ENCODE measurements around the gene SCTR.
A peak's percentile ranks its signal among the peaks of the same experiment; 100 is the strongest.

The SCTR gene

DNA sequence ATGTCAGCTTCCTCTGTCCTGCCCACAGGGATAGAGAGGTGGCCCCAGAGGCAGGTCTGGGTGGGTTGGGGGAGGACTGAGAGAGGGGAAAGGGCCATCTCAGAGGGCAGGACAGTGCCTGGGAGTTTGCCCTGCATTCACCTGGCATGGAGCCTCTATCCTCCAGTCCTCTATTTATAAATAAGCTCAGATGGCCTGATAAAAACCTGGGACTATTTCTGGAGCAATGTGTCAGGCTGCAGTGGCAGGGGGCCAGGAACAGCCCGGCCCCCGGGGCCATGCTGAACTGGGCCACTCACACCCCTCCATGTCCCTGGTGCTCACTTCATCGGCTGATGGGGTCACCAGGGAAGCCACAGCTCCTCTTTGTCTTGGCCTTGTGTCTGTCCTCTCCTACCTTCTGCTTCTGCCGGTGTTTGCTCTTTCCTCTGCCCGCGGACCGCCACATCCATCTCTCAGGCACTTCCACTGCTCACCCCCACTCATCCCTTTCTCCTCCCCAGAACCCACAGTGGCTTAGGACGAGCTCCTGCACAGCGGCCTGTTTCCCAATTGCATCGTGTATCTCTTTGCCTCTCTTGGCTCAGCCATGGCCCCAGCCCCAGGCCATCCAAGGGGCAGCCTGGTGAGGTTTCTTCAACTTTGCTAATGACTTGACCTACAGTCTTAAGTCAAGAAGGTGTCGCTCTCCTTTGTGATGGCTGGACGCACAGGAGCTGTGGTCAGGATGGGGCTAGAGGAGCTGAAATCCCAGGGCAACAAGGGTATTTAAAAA, 38.8 kb downstream of the SCTR start:
- ATAC-seq (no peak), DNase-seq (ENCODE audit: low spot score in 2 of 2) (peak in 1 of 2 donors; percentile 38)
- no peaks in the 10 kb centered on the region for H3K9me3 Mint-ChIP-seq
- no peak overlapping the region for H3K27ac Mint-ChIP-seq
- no peak overlapping the region for H3K4me3 Mint-ChIP-seq
- no peaks in the 10 kb centered on the region for H3K4me1 Mint-ChIP-seq
- H3K36me3 Mint-ChIP-seq: no peaks in the 10 kb centered on the region

DNA sequence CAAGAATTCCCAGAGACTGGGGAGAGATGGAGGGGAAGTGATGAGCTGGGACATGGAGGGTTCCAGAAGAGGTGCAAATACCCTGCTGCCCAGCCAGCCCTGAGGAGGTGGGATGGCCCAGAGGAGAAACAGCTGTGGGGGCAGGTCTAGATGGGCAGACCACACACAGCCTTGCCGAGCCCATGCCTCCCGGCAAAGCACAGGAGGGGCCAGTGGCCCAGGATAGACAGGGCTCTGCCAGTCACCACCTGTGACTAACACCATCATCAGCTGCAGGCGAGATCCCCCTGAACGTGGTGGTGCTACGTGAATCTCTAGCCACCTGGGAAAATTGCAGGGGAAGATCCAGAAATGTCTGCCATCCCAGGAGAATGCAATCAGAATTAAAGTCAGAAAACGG, 39.4 kb downstream of the SCTR start:
- DNase-seq (ENCODE audit: low spot score in 2 of 2): peak in 1 of 2 donors; percentile 23
- no peak overlapping the region for H3K27ac Mint-ChIP-seq
- ATAC-seq: no peak
- no peaks in the 10 kb centered on the region for H3K9me3 Mint-ChIP-seq
- H3K4me3 Mint-ChIP-seq: no peak overlapping the region
- no peaks in the 10 kb centered on the region for H3K4me1 Mint-ChIP-seq
- H3K36me3 Mint-ChIP-seq: no peaks in the 10 kb centered on the region

DNA sequence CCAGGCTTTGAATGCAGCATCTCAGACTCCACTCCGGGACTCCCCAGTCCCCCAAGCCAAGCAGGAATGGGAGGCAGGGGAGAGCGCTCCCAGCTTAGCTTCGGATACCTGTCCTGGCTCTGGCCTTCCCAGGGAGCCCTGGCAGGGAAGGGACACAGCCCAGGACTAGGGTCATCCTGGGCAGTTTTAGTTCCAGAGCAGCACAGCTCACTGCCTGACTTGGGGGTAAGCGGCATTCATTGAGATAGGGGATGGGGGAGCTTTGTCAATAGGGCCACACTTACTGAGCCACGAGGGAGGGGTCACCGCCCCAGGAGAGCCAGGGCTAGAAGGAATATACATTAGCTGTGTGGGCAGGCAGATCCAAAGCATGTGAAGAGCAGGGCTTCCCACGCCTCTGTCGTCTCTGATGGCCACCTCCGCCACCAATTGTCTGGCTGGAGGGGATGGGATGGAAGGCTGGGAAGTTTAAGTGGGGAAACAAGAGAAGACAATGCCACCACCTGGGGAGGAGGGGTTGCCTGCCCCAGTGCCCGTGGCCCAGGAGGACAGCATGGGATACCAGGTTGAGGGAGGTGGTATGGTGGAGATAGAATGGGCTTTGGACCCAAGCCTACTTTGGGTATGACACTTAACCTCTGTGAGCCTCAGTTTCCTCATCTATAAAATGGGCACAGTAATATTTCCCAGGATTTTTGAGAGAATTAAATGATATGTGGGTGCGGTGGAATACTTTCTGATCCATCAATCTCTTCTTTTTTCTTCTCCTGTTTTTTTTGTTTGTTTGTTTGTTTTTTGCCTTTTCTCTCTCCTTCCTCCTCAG, 40.2 kb downstream of the SCTR start:
- Mint-ChIP-seq H3K4me3 (no peak overlapping the region), H3K4me1 (no peaks in the 10 kb centered on the region), H3K27ac (no peak overlapping the region), H3K36me3 (no peaks in the 10 kb centered on the region), H3K9me3 (no peaks in the 10 kb centered on the region)
- DNase-seq (ENCODE audit: low spot score in 2 of 2): peak in 1 of 2 donors; percentile 30
- no peak for ATAC-seq

DNA sequence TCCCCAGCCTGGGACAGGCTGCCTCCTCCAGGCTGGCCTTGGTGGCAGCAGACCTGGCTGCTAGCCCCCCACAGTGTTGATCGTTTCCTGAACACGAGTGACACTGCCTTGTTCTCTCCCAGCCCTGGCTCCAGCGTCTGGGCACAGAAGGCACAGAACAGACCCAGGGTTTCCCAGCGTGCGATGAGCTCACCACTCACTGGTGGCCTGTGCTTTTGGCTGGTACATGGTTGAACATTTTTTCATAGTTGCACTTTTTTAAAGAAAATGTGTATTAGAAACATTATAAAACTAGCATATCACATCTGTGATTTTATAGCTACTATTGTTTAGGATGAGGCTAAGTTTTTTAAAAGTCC, 40.9 kb downstream of the SCTR start:
- no peak for ATAC-seq
- Mint-ChIP-seq H3K36me3 (no peaks in the 10 kb centered on the region), H3K9me3 (no peaks in the 10 kb centered on the region), H3K27ac (no peak overlapping the region), H3K4me3 (no peak overlapping the region), H3K4me1 (no peaks in the 10 kb centered on the region)
- no peak for DNase-seq (ENCODE audit: low spot score in 2 of 2)

DNA sequence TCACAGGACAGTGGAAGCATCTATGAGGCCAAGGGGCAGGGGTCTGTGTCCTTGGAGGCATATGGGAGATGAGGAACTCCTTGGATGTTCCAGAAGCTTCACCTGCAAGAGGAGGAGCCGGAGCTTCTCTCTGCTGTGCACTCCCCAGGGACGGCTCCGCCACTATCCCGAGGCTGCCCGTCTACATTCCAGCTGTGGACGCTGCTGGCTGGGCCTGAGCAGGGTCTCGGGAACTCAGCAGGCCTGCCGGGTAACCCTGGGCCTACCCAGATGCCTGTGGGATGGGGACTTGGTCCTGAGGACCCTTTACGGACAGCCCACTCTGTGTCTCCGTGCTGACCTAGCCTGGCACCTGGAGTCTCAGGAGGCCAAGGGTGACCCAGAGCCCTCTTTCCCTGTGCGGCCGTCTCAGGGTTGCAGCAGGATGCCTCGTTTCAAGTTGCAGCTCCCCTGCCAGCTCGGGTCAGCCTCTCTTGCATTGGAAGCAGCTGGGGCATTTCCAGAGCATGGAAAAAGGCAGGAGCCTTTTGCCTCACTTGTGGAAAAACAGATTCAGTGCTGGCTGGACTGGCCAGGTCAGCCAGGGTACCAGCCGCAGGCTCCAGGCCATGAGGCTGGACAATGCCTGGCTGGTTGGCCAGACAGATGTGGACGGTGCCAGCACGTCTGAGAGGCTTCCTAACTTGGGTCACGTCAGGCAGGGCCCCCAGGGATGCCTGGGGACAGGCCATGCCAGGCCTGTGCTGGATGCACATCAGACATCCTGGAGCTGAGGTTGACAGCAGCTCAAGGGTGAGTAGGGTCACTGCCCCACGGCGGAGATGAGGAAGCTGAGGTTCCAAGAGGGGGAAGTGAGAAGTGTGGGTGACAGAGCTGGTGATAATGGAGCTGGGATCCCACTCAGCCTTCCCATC, 41.5 kb downstream of the SCTR start:
- Mint-ChIP-seq H3K9me3 (no peaks in the 10 kb centered on the region), H3K27ac (no peak overlapping the region), H3K36me3 (no peaks in the 10 kb centered on the region), H3K4me3 (no peak overlapping the region), H3K4me1 (no peaks in the 10 kb centered on the region)
- no peak for ATAC-seq
- DNase-seq (ENCODE audit: low spot score in 2 of 2): no peak

DNA sequence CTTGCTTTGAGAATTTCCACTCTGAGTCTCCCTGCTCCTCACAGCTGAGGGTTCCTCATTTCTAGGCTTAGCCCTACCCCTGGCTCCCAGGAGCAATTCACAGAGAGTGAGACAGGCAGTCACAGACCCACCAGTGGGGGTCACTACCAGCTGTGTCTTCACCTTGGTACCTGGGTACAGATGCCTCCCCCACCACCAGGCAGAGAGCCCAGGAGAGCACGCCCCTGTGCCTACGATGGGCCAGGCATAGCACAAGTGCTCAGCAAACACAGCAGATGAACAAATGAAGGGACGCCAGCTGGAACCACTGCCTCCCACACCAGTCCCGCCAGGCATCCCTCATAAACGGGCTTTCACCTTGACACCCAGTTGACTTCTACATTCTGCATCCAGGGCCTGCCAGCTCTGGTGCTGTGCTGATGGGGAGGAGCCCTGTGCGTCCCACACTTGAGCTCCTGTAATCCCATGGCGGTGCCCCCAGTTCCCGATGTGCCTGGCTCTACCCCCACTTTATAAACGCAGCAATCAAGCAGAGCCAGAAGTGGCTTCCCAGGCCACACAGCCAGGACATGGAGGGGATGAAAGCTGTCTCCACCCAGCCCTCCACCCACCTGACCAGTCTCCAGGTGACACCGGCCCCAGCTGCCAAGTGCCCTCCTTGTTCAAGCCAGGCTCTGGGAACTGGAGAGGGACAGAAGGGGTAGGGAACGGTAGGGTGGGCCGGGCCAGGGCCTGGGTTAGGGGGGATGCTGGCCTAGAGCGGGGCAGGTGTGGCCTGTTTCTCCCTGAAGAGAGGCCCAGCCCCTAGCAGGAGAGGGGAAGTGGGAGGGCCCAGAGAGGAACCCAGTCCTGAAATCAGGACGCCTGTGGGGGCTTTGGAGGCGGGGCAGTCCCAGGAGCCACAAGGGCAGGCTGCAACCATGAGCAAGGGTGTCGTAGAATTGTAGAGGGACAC, 42.5 kb downstream of the SCTR start:
- Mint-ChIP-seq H3K36me3 (no peaks in the 10 kb centered on the region), H3K4me1 (no peaks in the 10 kb centered on the region), H3K27ac (no peak overlapping the region), H3K9me3 (no peaks in the 10 kb centered on the region), H3K4me3 (no peak overlapping the region)
- ATAC-seq (no peak), DNase-seq (ENCODE audit: low spot score in 2 of 2) (no peak)

DNA sequence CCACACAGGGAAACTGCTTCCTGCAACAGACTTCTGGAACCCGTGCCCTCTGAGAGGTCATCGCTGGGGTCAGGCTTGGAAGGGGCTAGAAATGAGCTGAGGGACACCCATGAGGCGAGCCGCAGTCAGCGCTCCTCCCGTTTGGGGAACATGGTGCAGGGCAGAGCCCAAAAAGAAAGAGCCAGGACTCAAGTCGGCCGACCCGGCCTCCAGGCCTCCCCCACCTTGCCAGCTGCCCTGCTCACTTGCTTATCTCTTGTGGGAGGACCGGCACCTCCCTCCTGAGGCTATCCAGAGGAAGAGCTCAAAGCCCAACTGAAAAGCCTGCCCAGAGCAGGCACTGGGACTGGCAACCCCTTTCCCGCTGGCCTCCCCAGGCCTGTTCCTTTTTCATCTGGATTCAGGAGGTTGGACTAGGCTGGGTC, 43.6 kb downstream of the SCTR start:
- ATAC-seq: no peak

DNA sequence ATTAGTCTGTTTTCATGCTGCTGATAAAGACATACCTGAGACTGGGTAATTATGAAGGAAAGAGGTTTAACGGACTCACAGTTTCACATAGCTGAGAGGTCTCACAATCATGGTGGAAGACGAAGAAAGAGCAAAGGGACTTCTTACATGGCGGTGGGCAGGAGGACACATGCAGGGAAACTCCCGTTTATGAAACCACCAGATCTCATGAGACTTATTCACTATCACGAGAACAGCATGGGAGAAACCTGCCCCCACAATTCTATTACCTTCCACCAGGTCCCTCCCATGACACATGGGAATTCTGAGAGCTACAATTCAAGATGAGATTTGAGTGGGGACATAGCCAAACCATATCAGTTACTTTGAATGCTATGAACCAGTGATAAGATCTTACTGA, 44.1 kb downstream of the SCTR start:
- Mint-ChIP-seq H3K36me3 (no peaks in the 10 kb centered on the region), H3K4me1 (peaks cover 5% of the 10 kb centered on the region), H3K4me3 (no peak overlapping the region), H3K9me3 (no peaks in the 10 kb centered on the region), H3K27ac (no peak overlapping the region)
- DNase-seq (ENCODE audit: low spot score in 2 of 2) (no peak), ATAC-seq (no peak)

More for the DNA sequence above, 43.6 kb downstream of the SCTR start:
- H3K9me3 Mint-ChIP-seq: no peaks in the 10 kb centered on the region
- peaks cover 5% of the 10 kb centered on the region for H3K4me1 Mint-ChIP-seq
- no peak overlapping the region for H3K27ac Mint-ChIP-seq
- no peak overlapping the region for H3K4me3 Mint-ChIP-seq
- no peaks in the 10 kb centered on the region for H3K36me3 Mint-ChIP-seq
- no peak for DNase-seq (ENCODE audit: low spot score in 2 of 2)

DNA sequence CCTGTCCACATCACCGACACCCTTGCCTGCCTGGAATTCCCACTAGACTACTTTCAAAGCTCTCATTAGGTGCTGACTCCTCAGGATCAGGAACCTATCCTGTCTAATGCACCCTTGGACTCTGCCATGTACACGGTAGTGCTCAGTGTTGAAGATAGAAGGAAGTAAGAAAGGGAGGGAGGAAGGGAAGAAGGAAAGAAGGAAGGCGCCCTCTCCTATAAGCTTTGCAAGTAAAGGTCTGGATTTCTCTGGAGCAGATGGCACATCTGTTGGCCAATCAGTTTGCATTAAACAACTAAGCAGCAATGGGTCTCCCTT, 45.3 kb downstream of the SCTR start:
- Mint-ChIP-seq H3K4me3 (no peak overlapping the region), H3K4me1 (peaks cover 5% of the 10 kb centered on the region), H3K9me3 (no peaks in the 10 kb centered on the region), H3K27ac (no peak overlapping the region), H3K36me3 (no peaks in the 10 kb centered on the region)
- ATAC-seq: no peak
- no peak for DNase-seq (ENCODE audit: low spot score in 2 of 2)

DNA sequence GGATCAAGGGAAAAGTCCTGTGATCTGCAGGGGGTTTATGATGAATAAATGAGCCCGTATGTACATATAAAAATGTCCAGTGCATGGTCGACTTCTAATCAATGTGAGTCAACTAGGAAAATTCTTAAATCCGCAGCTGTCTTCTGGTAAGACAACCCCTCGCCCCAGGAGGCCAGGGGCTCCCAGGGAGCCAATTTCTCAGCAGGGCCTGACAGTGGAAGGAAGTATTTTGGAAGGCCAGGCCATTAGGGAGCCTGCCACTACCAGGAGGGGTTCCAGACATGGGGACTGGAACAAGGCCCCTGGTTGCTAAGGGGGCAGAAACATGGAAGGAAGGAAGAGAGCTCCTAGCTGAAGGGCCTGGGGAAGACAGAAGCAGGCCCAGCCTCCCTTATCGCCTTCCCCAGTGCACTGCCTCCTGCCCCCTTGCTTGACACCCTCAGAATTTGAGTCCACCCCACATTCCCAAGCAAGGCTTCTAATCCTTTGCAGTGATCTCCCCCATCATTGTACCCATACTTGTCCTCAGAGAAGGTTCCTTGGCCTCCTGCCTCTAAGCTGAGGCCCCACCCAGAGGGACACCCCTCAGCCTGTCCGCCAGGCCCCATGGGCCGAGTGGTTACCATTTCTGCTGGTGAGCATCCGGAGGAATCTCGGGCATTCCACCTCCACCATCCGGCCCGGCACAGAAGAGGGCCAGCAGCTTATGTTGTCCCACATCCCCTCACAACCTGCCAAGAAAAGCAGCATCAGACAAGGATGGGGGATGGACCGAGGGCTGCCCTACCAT, 45.9 kb downstream of the SCTR start:
- no peak for DNase-seq (ENCODE audit: low spot score in 2 of 2)
- Mint-ChIP-seq H3K36me3 (no peaks in the 10 kb centered on the region), H3K9me3 (no peaks in the 10 kb centered on the region), H3K4me3 (no peak overlapping the region), H3K4me1 (peaks cover 5% of the 10 kb centered on the region), H3K27ac (no peak overlapping the region)
- ATAC-seq: no peak

DNA sequence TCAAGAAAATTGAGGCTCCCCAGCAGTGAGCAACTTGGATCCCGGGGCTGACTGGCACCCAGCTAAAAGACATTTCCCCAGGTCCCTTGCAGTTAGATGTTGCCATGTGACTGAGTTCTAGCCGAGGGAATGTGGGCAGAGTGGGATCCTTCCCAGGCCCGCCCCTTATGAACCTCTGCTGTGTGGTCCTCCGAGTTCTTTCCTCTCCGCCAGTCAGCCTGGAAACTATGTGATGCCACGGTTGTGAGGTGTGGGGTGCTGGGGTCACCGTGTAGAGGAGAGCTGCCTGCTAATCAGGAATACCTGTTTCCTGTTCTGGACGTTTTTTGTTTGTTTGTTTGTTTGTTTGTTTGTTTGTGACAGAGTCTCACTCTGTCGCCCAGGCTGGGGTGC, 47.2 kb downstream of the SCTR start:
- no peak for DNase-seq (ENCODE audit: low spot score in 2 of 2)
- Mint-ChIP-seq H3K4me1 (peaks cover 5% of the 10 kb centered on the region), H3K9me3 (no peaks in the 10 kb centered on the region), H3K36me3 (no peaks in the 10 kb centered on the region), H3K4me3 (no peak overlapping the region), H3K27ac (no peak overlapping the region)
- ATAC-seq: no peak

DNA sequence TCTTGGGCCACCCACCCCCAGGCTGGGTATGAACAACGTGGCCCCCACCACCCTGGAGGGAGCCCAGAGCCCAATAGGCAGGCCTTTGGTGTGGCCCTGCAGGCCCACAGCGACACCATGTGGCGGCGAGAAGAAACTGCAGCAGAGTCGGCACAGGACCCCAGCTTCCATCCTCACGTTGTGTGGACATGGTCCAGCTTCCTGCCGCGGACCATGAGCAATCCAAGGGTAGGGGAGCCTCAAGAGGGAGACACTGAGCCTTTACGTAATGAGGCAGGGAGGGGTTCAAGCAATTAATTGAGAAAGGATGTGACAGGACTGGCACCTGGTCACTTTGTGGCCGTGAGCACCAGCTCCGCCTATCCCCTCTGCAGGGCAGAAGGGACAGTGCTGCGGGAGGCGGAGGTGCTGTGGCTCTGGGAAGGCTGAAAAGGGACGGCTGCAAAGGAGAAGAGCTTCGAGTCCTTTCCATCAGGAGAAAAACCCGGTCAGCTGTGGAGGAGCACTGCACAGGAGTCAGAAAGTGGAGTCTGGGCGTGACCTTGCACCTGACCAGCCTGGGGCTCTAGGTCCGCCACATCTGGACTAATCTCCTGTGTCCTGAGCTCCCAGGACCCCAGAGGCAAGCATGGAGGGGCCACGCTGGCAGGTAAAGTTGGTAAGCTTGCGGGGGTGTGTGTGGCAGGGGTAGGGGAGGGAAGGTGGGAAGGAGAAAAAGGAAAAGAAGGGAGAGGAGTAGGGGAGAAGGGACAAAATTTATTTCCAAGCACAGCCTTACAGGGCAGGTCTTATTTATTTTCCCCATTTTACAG, 47.8 kb downstream of the SCTR start:
- H3K4me3 Mint-ChIP-seq: no peak overlapping the region
- H3K4me1 Mint-ChIP-seq: peaks cover 5% of the 10 kb centered on the region
- H3K36me3 Mint-ChIP-seq: no peaks in the 10 kb centered on the region
- H3K27ac Mint-ChIP-seq: no peak overlapping the region
- DNase-seq (ENCODE audit: low spot score in 2 of 2) (peak; percentile 16 to 69), ATAC-seq (peak; percentile 50)
- H3K9me3 Mint-ChIP-seq: no peaks in the 10 kb centered on the region

DNA sequence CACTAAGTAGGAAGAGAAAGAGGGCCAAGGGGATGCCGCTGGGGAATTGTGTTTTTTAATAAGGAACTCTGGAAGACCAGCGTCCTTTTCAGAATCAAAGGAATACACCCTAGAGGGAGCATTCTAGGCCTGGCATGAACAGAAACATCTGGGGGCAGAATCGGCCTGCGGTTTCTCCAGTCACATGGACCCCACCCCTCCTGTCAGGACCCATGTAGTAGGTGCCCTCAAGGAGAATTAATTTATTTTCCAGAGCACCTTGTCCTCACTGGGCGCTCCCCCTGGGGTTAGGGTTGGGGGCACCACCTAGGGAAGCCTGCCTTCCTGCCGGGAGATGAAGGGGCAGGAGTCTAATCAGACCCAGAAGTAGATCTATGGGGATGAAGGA, 48.4 kb downstream of the SCTR start:
- Mint-ChIP-seq H3K27ac (no peak overlapping the region), H3K4me3 (no peak overlapping the region), H3K36me3 (no peaks in the 10 kb centered on the region), H3K9me3 (no peaks in the 10 kb centered on the region), H3K4me1 (peaks cover 5% of the 10 kb centered on the region)
- DNase-seq (ENCODE audit: low spot score in 2 of 2) (no peak), ATAC-seq (no peak)
